GM11168 (cell line): ENCODE data around the gene FCHSD2.

Source experiments
- in situ Hi-C: fragments of 300-500 bp; cut with MboI; formaldehyde crosslinking; loops from one replicate; pipeline ENCODE4 v1.12.0; 2022; ENCODE audit warnings: low sequenced_read_pairs; ENCODE audit not compliant: unreplicated experiment

FCHSD2 gene

GRCh38 chr11:72787216-72788104 is 354.7 kb downstream of the FCHSD2 start:
- in situ Hi-C loops = no loop called here
